C4-2B (cell line): Measurements from ENCODE around the gene DNM3.

Source experiments
- H3K27ac ChIP-seq: fragments of 450-650 bp; 2 replicates; pipeline ENCODE4 v1.5.1; 2017
- CTCF ChIP-seq: fragments of 450-650 bp; conservative IDR thresholded peaks from 2 replicates; pipeline ENCODE4 v1.5.1; 2017; ENCODE audit warnings: mild to moderate bottlenecking
- ZFX ChIP-seq: fragments of 450-650 bp; IDR thresholded peaks from 2 replicates; pipeline ENCODE4 v1.6.1; 2017

The DNM3 gene

DNA sequence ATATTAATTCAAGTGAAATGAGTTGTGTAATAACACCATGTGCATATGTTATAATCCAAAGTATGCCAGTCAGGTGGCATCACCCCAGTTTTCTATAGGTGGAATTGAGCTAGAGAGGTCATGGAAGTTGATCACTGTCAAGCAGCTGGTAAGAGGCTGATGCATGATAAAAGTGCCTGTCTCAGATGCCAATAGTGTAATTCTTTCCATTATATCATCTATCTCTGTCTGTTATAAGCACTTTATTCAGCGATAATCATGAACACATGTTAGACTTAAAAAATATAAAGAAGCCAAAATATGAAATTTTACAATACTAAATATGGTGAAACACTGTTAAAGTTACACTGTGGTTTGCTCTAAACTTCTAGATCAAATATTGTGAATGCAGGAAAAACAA is 156.6 kb downstream of the DNM3 start:
- no peak overlapping the region for H3K27ac ChIP-seq
- TF ChIP-seq CTCF (no peak), ZFX (no peak)

GRCh38 chr1:171998711-171999110 is 157.4 kb downstream of the DNM3 start:
- H3K27ac ChIP-seq, result no peak overlapping the region
- TF ChIP-seq ZFX (no peak), CTCF (no peak)

DNA sequence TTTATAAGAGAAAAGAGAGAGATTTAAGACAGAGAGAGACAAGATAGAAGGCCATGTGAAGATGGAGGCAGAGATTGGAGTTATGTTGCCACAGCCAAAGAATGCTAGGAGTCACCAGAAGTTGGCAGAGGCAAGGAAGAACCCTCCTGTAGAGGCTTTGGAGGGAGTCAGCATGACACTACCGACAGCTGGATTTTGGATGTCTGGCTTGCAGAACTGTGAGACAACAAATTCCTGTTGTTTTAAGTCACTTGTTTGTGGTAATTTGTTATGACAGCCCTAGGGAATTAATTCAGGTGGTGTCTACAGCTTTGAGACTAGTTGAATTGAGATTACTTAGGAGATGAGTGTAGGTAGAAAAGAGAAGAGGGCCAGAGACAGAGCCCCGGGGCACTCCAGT is 158.5 kb downstream of the DNM3 start:
- no peak overlapping the region for H3K27ac ChIP-seq
- TF ChIP-seq ZFX, result no peak
- TF ChIP-seq CTCF, result no peak

- no peak overlapping the region for H3K27ac ChIP-seq
- TF ChIP-seq ZFX, result no peak
- no peak for TF ChIP-seq CTCF
Measured at GRCh38 chr1:172001288-172001687, 160.0 kb downstream of the DNM3 start.

DNA sequence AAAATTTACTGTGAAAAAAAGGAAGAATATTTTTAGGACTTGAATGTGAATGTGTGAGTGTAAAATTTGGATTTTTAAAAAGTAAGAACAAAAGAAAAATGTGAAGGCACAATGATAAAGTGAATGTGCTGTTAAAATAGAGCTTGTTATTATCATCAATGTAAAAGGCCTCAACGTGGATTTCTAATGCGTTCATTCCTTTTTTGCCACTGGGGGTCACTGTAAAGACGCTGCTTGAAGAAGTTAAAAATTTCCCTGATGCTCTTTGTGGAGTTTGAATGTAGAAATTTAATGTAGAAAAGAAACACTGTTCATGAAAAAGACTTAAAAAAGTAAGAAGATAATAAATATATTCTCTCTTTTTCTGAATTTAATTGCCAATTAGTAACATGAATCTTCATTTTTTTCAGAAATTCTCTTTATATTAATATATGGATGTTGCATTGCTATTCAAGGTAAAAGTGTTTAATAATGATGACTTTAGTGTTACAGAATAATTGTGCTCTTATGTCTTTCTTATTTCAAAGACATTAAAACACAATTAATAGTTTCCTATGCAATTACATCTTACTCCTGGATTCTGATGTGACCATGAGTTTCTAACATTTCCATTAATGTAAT is 161.5 kb downstream of the DNM3 start:
- TF ChIP-seq ZFX, result no peak
- TF ChIP-seq CTCF, result peak; percentile 91
- H3K27ac ChIP-seq, result no peak overlapping the region

GRCh38 chr1:172003766-172004530 is 162.7 kb downstream of the DNM3 start:
- no peak for TF ChIP-seq ZFX
- TF ChIP-seq CTCF, result no peak
- H3K27ac ChIP-seq, result no peak overlapping the region

- TF ChIP-seq CTCF, result no peak
- no peak for TF ChIP-seq ZFX
- no peak overlapping the region for H3K27ac ChIP-seq
Measured at GRCh38 chr1:172004671-172005070, 163.4 kb downstream of the DNM3 start.
